ENCODE measurements around the gene TSTD1.

- TF ChIP-seq, protein P1, sequence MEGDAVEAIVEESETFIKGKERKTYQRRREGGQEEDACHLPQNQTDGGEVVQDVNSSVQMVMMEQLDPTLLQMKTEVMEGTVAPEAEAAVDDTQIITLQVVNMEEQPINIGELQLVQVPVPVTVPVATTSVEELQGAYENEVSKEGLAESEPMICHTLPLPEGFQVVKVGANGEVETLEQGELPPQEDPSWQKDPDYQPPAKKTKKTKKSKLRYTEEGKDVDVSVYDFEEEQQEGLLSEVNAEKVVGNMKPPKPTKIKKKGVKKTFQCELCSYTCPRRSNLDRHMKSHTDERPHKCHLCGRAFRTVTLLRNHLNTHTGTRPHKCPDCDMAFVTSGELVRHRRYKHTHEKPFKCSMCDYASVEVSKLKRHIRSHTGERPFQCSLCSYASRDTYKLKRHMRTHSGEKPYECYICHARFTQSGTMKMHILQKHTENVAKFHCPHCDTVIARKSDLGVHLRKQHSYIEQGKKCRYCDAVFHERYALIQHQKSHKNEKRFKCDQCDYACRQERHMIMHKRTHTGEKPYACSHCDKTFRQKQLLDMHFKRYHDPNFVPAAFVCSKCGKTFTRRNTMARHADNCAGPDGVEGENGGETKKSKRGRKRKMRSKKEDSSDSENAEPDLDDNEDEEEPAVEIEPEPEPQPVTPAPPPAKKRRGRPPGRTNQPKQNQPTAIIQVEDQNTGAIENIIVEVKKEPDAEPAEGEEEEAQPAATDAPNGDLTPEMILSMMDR (IDR thresholded peaks at IDR 0.05; ENCODE audit: low read length): no peak
- no peak for TF ChIP-seq EZH2phosphoT487 (IDR thresholded peaks at IDR 0.05; ENCODE audit: low read length)
Measured at GRCh38 chr1:161012420-161012819, 26.3 kb downstream of the TSTD1 start.

Data from MM.1S (cell line).